CD4-positive, alpha-beta T cell treated with Interleukin-15 for 1 hour (primary cell): Measurements from ENCODE around the gene GMCL2.

Source experiments
- DNase-seq: peaks from one replicate; pipeline ENCODE4 v3.0.0-alpha.2; 2020

GMCL2 gene

GRCh38 chr5:178221853-178222252, 34.7 kb upstream of the GMCL2 start:
- no peak for DNase-seq

GRCh38 chr5:178221282-178221681, 34.1 kb upstream of the GMCL2 start:
- no peak for DNase-seq

GRCh38 chr5:178218827-178219226, 31.7 kb upstream of the GMCL2 start:
- DNase-seq, result no peak

GRCh38 chr5:178218237-178218776, 31.1 kb upstream of the GMCL2 start:
- DNase-seq, result no peak

GRCh38 chr5:178216779-178217178, 29.6 kb upstream of the GMCL2 start:
- DNase-seq, result no peak

- DNase-seq, result no peak
Measured at GRCh38 chr5:178216088-178216534, 28.9 kb upstream of the GMCL2 start.

GRCh38 chr5:178215280-178216002, 28.3 kb upstream of the GMCL2 start:
- DNase-seq, result no peak

- DNase-seq, result no peak
Measured at GRCh38 chr5:178214160-178214803, 27.1 kb upstream of the GMCL2 start.

- no peak for DNase-seq
Measured at GRCh38 chr5:178213748-178214151, 26.6 kb upstream of the GMCL2 start.

- DNase-seq, result no peak
Measured at GRCh38 chr5:178213003-178213461, 25.9 kb upstream of the GMCL2 start.

GRCh38 chr5:178212241-178213002, 25.3 kb upstream of the GMCL2 start:
- DNase-seq, result no peak

- DNase-seq, result no peak
Measured at GRCh38 chr5:178211095-178212048, 24.2 kb upstream of the GMCL2 start.

- DNase-seq, result no peak
Measured at GRCh38 chr5:178210686-178211085, 23.5 kb upstream of the GMCL2 start.

- DNase-seq, result no peak
Measured at GRCh38 chr5:178210073-178210535, 22.9 kb upstream of the GMCL2 start.

GRCh38 chr5:178209334-178210072, 22.3 kb upstream of the GMCL2 start:
- DNase-seq, result no peak

GRCh38 chr5:178208540-178209227, 21.5 kb upstream of the GMCL2 start:
- no peak for DNase-seq

- no peak for DNase-seq
Measured at GRCh38 chr5:178207917-178208280, 20.7 kb upstream of the GMCL2 start.

- no peak for DNase-seq
Measured at GRCh38 chr5:178207183-178207916, 20.2 kb upstream of the GMCL2 start.

- DNase-seq, result no peak
Measured at GRCh38 chr5:178206166-178207101, 19.3 kb upstream of the GMCL2 start.
